ENCODE measurements around the gene KREMEN1. TPM values are rescaled to one million over a fixed set of nuclear protein-coding genes. Genes with fewer than 3 reads are reported as not detected.
A peak's percentile ranks its signal among the peaks of the same experiment; 100 is the strongest.

Gene KREMEN1
- total and polyA plus RNA-seq, 2 of the 4 experiments (the other 2 are of a cell fraction): 2.9 to 4.6 TPM

DNA sequence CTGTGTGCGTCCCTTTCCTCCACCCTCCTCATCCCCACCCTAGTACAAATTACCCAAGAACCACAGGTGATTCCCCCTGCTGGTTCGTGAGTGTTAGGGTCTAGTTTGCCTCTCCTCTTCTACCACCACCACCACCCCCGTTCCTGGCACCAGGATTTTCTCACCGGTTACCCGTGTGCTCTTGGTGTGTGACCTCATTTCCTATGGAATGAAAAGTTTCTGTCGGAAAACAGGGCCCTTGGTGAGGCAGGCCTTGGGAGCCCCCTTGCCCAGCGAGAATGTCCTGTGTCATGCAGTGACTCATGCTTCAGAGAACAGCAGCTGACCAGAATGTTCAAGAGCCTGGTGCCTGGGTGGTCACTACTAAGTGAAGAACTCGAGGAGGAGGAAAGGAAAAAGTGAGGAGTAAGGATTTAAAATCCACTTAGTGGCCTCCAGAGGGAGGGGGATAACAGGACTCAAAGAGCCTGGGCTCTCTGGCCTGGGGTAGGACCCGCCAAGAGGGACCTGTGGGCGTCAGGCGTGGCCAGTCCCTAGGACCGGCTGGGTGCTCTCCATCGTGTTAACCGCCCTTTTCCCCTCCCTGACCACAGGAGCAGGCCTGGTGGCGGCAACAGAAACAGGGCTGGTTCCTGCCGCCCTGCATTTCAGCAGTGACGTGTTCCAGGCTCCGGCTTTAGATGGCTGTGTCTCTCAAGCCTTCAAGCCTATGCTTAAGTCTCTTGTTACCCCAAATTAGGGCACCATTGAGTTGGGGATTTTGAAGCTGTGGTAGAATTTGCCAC, 41.4 kb upstream of the KREMEN1 start:
- peak overlapping the region; percentile 75 for H3K23ac ChIP-seq (ENCODE audit: low read depth, low read length)
- in situ Hi-C loops (cut with MboI; ENCODE audit: low sequenced_read_pairs) (loop anchor here (10.0 kb wide), 1 partner anchor 427 kb away; no protein-coding TSS in a partner anchor), intact Hi-C loops (cut with micrococcal nuclease) (loop anchor here (5.0 kb wide), 1 partner anchor 129 kb away; no protein-coding TSS in a partner anchor), dilution Hi-C loops (cut with HindIII; ENCODE audit: low sequenced_read_pairs, unreplicated experiment) (no loop called here)
- H2AFZ ChIP-seq (replicated peaks; ENCODE audit: low read length, poor library complexity): peak overlapping the region; percentile 90
- no peaks in the 10 kb centered on the region for H4K20me1 ChIP-seq (ENCODE audit: insufficient read depth, low read length)
- no peaks in the 10 kb centered on the region for H3K36me3 ChIP-seq (ENCODE audit: control insufficient read depth, insufficient read depth, low read length)
- peak overlapping the region; percentile 91 for H2AK9ac ChIP-seq (replicated peaks; ENCODE audit: low read depth, low read length, poor library complexity)
- no peaks in the 10 kb centered on the region for H3K27me3 ChIP-seq (ENCODE audit: control insufficient read depth, insufficient read depth, low read length)
- H3K14ac ChIP-seq (replicated peaks; ENCODE audit: low read depth, low read length): peak overlapping the region; percentile 81
- peak overlapping the region; percentile 31 for H3K9ac ChIP-seq (ENCODE audit: low read depth, low read length)
- H2BK20ac ChIP-seq (ENCODE audit: low read depth, low read length): peak overlapping the region; percentile 89
- peak overlapping the region; percentile 78 for H3K18ac ChIP-seq (ENCODE audit: low read depth, low read length)
- H3K27ac ChIP-seq (ENCODE audit: insufficient read depth, low read length): peak overlapping the region; percentile 87
- peak; percentile 98 for DNase-seq
- H3K4me2 ChIP-seq (ENCODE audit: low read depth, low read length): peak overlapping the region; percentile 66
- H2BK120ac ChIP-seq (ENCODE audit: low read depth, low read length): peak overlapping the region; percentile 91
- H3K9me3 ChIP-seq (ENCODE audit: control insufficient read depth, insufficient read depth, low read length): no peaks in the 10 kb centered on the region
- peak overlapping the region; percentile 83 for H4K5ac ChIP-seq (ENCODE audit: low read depth, low read length)
- peak overlapping the region; percentile 90 for H3K4ac ChIP-seq (ENCODE audit: low read depth, low read length)
- H3K9me1 ChIP-seq (ENCODE audit: insufficient read depth, low read length): peaks cover 16% of the 10 kb centered on the region
- H4K8ac ChIP-seq (ENCODE audit: low read depth in 2 of 2, low read length in 2 of 2): peak overlapping the region; percentile 74 to 90
- peaks cover 17 to 27% of the 10 kb centered on the region in 2 experiments; a peak in 3 of 4 replicates for H3K79me1 ChIP-seq (ENCODE audit: low read depth in 1 of 2, low read length in 2 of 2)
- peak overlapping the region; percentile 82 for H2AK5ac ChIP-seq (ENCODE audit: low read depth, low read length)
- ChIA-PET CTCF (interaction anchor here (2.1 kb wide), 1 partner anchor 9 kb away, joined by 14 read pairs; no protein-coding TSS in a partner anchor), POLR2A (ENCODE audit: unreplicated experiment) (no interaction called here)
- no TSS peak for BruUV-seq (replicated peaks)
- H2BK15ac ChIP-seq (ENCODE audit: low read depth, low read length): peak overlapping the region; percentile 89
- WGBS, 2 experiments (ENCODE audit: extremely low coverage in 2 of 2, insufficient read length in 1 of 2): 22% methylated on average over 5 of the region's 18 CpGs; no CpG with 5 or more reads in 1 of the 2 experiments
- peak overlapping the region; percentile 10; the same call in 1 of the 2 replicates for H3K4me3 ChIP-seq (ENCODE audit: insufficient read depth, low read depth, low read length)
- peaks cover 18% of the 10 kb centered on the region for H3K4me1 ChIP-seq (ENCODE audit: control insufficient read depth, insufficient read depth, low read length)
- peak overlapping the region; percentile 90 for H2BK5ac ChIP-seq (ENCODE audit: low read depth, low read length, poor library complexity, severe bottlenecking)
- ATAC-seq (ENCODE audit: low read depth): peak; percentile 83
- H4K91ac ChIP-seq (ENCODE audit: insufficient read depth, low read depth, low read length): peak overlapping the region; percentile 93
- H3K56ac ChIP-seq (ENCODE audit: extremely low read depth, insufficient read depth, low read length): peak overlapping the region; percentile 75
- peak; percentile 26; the same call in 1 of the 2 replicates for TF ChIP-seq RAD21 (IDR thresholded peaks at IDR 0.05; ENCODE audit: low read length)
- peak; percentile 75; the same call in 1 of the 2 replicates for TF ChIP-seq MAZ (IDR thresholded peaks at IDR 0.05; ENCODE audit: borderline replicate concordance, low read depth, low read length)
- TF ChIP-seq BHLHE40 (IDR thresholded peaks at IDR 0.05; ENCODE audit: low read depth, low read length): peak; percentile 67; the same call in 1 of the 2 replicates
- TF ChIP-seq POLR2A (IDR thresholded peaks at IDR 0.05; ENCODE audit: low read depth, low read length): peak; percentile 74; the same call in 1 of the 2 replicates
- peak; percentile 18 for TF ChIP-seq RCOR1 (IDR thresholded peaks at IDR 0.05; ENCODE audit: insufficient replicate concordance, low read length)
- no peak for TF ChIP-seq CEBPB (IDR thresholded peaks at IDR 0.05; ENCODE audit: low read depth, low read length)
- TF ChIP-seq, protein P1, sequence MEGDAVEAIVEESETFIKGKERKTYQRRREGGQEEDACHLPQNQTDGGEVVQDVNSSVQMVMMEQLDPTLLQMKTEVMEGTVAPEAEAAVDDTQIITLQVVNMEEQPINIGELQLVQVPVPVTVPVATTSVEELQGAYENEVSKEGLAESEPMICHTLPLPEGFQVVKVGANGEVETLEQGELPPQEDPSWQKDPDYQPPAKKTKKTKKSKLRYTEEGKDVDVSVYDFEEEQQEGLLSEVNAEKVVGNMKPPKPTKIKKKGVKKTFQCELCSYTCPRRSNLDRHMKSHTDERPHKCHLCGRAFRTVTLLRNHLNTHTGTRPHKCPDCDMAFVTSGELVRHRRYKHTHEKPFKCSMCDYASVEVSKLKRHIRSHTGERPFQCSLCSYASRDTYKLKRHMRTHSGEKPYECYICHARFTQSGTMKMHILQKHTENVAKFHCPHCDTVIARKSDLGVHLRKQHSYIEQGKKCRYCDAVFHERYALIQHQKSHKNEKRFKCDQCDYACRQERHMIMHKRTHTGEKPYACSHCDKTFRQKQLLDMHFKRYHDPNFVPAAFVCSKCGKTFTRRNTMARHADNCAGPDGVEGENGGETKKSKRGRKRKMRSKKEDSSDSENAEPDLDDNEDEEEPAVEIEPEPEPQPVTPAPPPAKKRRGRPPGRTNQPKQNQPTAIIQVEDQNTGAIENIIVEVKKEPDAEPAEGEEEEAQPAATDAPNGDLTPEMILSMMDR (conservative IDR thresholded peaks at IDR 0.05; ENCODE audit: low read depth, low read length): peak; percentile 13; the same call in 1 of the 2 replicates
- TF ChIP-seq ELK1 (IDR thresholded peaks at IDR 0.05; ENCODE audit: borderline replicate concordance, low read depth, low read length): no peak
- peak; percentile 92 for TF ChIP-seq NFE2L2 (IDR thresholded peaks at IDR 0.05; ENCODE audit: low read depth, low read length)
- TF ChIP-seq RFX5 (IDR thresholded peaks at IDR 0.05; ENCODE audit: low read depth, low read length): no peak
- TF ChIP-seq MAFK (IDR thresholded peaks at IDR 0.05; ENCODE audit: low read depth, low read length): peak; percentile 63
- TF ChIP-seq, protein P2, sequence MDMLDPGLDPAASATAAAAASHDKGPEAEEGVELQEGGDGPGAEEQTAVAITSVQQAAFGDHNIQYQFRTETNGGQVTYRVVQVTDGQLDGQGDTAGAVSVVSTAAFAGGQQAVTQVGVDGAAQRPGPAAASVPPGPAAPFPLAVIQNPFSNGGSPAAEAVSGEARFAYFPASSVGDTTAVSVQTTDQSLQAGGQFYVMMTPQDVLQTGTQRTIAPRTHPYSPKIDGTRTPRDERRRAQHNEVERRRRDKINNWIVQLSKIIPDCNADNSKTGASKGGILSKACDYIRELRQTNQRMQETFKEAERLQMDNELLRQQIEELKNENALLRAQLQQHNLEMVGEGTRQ (IDR thresholded peaks at IDR 0.05; ENCODE audit: low read depth, low read length): peak; percentile 72
- TF ChIP-seq FOS (IDR thresholded peaks at IDR 0.05; ENCODE audit: low read depth, low read length): peak; percentile 90
